Measurements from ENCODE around the gene YEATS2.

DNA sequence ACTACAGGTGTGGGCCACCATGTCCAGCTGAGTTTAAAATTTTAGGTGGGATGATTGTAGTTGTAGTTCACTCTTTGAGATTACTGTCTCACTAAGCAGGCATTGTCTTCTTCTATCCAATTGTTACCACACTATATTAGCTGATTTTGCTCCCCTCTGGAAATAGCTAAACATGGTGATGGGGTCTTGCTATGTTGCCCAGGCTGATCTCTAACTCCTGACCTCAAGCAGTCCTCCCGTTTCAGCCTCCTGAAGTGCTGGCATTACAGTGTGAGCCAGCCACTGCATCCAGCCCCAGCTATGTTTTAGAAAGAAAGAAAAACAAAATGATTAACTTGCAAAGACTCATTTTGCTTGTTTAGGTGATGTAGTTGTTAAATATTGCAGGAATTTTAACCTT lies 30.6 kb downstream of the YEATS2 start:
- TF ChIP-seq CTCF (IDR thresholded peaks at IDR 0.05) (no peak), POLR2A (IDR thresholded peaks at IDR 0.05) (no peak)

Data from uterus (tissue), 2 donors.